HK-2 (cell line): ENCODE results near the gene SPECC1L.

Experiments used
- DNase-seq: peaks from one replicate; pipeline ENCODE4 v3.0.0-alpha.2; 2018; ENCODE audit not compliant: unreplicated experiment

SPECC1L gene

GRCh38 chr22:24363243-24363642 lies 92.6 kb downstream of the SPECC1L start:
- DNase-seq = no peak

- DNase-seq = no peak
These were observed 96.1 kb downstream of the SPECC1L start for GRCh38 chr22:24366701-24367100.

DNA sequence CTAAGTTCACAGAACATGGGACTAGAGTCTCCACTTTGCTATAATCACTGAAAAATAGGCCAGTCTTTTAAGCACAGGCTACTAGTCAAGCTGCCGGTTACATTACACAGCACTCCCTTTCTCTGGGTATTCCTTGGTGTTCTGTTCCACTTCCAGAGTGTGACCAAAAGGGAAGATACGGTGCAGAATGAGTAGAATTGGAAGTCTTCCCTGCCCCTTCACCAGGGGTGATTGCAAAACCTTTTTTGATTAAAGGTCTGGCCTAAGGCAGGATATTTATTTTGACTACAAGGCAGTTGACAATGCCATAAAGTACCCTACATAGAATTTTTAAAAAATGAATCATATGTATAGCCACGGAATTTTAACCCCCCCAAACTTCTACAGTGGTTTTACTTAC lies 97.2 kb downstream of the SPECC1L start:
- DNase-seq = no peak

DNA sequence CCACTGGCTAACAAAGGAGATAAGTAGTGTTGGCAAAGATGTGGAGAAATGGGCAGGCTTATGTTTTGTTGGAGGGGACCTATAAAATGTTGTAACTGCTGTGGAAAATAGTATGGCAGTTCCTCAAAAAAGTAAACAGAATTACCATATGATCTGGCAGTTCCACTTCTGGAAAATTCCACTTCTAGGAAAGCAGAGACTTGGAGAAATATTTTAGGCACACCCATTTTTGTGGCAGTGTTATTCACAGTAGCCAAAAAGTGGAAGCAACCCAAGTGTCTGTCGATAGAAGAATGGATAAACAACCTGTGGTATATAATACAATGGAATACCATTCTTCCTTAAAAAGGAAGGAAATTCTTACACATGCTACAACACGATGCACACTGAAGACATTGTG lies 99.8 kb downstream of the SPECC1L start:
- no peak for DNase-seq

DNA sequence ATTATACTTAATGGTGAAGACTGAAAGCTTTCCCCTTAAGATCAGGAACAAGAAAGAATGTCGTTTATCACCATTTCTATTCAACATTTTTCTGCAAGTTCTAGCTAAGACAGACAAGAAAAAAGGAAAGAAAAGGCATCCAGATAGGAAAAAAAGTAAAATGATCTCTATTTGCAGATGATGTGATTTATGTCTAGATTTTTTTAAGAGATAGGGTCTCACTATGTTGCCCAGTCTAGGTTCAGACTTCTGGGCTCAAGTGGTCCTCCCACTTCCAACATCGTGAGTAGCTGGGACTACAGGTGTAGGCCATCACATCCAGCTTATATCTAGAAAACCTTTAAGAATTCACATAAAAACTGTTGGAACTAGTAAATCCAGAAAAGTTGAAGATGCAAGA lies 105.4 kb downstream of the SPECC1L start:
- no peak for DNase-seq

GRCh38 chr22:24376586-24376985 lies 106.0 kb downstream of the SPECC1L start:
- no peak for DNase-seq

- no peak for DNase-seq
These were observed 108.9 kb downstream of the SPECC1L start for GRCh38 chr22:24379536-24379935.

DNA sequence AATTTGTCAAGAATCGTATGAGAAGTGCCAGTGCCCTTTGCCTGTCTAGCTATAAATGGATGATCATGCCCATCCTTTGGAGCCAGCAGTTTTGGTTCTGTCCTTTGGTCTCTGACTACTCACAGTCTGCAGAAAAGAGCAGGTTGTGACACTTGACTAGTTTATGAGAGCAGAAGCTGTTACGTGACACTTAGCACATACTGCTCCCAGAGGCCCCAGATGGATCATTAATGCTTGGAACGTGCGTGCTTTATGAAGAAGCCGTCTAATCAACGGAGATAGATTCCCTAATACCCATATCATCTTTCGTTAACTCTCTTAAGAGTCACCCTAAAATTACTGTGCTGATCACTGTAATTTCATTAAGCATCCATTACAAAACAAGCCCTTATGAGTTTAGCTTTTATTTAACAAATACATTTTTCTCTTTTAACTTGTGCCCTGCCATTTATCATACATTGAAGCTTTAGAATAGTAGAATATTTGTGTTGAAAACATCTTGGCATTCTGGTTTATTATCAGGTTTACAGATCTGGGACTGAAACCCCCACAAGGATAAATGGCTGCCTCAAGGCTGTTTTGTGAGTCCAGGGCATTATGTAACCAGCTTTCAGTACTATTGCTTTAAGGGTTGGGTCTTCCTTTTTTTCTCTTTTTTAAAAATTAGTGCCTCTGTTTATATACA lies 109.7 kb downstream of the SPECC1L start:
- no peak for DNase-seq

DNA sequence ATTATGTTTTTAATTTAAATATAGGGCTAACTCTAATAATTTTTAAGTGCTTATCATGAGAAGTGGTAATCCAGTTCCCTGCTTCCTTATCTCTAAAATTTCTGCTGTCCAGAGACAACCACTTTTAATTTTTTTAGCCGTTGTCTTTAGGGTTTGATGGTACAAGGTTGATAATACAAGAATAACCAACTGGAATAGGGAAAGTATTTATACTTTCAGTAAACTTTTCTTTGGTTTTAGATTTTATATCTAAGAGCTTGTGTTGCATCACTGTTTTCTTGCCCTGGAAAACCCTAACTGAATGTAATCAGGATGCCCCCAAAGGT lies 110.2 kb downstream of the SPECC1L start:
- DNase-seq = no peak

- no peak for DNase-seq
These were observed 112.4 kb downstream of the SPECC1L start for GRCh38 chr22:24383061-24383460.

GRCh38 chr22:24384131-24384530 lies 113.5 kb downstream of the SPECC1L start:
- DNase-seq = no peak

DNA sequence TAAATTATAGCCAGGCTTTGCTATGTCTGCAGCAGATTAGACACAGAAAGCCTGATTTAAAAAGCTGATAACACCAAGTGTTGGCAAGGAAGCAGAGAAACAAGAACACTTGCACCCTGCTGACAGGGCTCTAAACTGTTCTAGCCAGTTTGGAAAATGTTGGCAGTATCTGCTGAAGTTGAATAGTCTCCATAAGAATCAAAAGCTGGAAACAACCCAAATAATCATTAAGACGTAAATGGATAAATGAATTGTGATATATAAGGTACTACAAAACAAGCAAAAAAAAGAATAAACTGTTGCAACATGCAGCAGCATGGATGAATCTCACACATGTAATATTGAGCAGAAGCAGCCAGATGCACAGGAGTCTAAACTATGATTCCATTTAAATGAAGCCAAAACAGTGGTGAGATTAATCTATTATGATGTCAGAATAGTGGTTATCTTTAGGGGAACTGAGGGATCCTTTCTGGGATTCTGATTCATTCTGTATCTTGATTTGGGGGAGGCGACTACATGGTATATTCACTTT lies 116.4 kb downstream of the SPECC1L start:
- no peak for DNase-seq

DNA sequence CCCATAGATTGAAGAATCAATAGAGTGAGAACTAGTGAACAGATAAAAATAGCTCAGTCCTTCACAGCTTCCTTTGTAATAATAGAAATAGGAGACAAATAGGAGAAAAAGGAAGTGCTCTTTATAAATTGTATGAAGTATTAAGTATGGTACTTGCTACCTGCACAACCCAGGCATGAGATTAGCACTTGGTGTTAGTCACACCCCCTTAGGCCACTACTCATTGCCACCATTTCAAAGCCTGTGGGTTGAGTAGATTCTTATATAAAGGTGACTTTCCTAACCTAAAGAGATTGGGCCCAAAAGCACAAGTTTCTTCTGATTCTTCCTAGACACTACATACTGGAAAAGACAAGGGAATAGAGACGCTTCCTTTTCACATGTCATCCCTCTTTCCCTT lies 119.0 kb downstream of the SPECC1L start:
- no peak for DNase-seq

- DNase-seq = no peak
These were observed 119.5 kb downstream of the SPECC1L start for GRCh38 chr22:24390156-24390555.

GRCh38 chr22:24390576-24390975 lies 119.9 kb downstream of the SPECC1L start:
- no peak for DNase-seq

DNA sequence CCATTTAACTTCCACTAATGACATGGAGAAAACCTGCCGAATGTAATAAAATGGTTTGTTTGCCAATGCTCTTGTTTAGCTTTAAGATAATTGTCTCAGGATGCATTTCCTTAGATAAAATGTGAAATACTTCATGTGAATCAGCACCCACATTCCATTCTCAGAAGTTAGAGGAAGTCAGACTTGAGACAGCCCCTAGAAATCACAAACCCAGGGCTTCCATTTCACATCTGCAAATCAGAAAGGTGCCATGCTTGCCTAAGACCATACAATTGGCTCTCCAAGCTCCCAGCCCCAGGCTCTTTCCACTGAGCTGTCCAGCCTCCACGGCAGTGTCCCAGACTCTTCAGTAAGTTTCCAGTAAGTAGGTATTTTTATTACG lies 121.2 kb downstream of the SPECC1L start:
- no peak for DNase-seq

DNA sequence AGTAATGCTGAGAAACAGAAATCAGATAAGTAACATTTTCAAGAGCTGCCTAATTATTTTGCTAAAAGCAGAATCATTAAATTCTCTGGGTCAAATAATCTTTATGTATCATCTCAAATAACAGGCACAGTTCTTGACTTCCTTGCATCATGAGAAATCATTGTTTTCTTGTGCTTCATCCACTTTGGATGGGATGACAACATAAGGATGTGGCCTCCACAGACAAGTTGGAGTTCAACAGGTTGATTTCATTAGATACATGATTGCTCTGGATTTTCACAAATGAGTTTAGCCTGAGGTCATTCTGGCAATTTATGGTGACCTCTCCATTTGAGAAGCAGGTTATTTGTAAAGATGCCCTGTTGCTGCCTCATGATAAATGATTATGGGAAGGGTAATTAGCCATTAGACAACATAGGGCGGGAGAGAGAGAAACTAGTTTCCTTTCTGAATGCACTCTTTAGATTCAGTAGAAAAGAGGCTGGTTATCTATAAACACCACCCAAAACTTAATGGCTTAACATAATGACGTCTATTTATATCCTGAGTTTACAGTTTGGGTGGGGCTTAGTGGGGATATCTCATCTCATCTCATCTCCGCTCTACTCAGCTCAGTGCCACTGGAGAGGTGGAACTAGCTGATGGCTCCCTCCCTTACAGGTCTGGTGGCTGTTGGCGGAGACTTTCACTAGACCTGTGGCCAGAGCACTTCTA lies 121.7 kb downstream of the SPECC1L start:
- no peak for DNase-seq

DNA sequence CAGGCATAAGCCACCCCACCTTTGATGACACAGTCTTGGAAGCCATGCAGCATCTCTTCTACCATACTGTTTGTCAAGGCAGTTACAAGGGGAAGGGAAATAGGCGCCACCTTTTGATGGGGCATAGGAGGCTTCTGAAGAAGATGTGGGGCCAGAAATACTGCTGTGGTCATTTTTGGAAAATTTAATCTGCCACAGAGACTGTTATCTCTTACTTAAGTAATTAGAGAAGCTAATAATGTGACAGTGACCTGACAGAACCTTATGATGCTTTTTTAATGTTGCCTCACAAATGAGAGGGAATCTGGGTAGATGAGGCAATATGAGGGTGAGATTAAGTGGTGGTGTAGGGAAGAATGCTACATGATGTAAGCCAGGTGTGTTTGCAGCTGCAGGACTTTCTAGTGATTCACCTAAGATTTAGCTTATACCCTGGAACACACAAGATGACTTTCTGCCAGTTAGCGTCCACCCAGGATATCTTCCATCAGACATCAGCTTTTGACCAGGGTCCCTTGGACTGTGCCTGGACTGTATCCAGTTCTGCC lies 122.5 kb downstream of the SPECC1L start:
- no peak for DNase-seq

DNA sequence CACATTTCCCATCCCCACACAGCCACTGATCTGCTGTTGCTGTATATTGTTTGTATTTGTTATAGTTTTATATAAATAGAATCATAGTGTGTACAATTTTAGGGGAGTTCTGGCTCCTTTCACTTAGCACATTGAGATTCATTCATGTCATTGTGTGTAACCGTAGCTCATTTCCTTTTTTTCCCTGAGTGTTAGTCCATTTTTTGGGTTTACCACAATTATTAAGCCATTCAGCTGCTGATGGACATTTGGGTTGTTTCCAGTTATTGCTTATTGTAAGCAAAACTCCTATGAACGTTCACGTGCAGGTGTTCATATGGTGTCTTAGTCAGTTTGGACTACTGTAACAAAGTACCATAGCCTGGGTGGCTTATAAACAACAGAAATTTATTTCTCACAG lies 123.2 kb downstream of the SPECC1L start:
- DNase-seq = no peak

GRCh38 chr22:24394254-24394653 lies 123.6 kb downstream of the SPECC1L start:
- no peak for DNase-seq

DNA sequence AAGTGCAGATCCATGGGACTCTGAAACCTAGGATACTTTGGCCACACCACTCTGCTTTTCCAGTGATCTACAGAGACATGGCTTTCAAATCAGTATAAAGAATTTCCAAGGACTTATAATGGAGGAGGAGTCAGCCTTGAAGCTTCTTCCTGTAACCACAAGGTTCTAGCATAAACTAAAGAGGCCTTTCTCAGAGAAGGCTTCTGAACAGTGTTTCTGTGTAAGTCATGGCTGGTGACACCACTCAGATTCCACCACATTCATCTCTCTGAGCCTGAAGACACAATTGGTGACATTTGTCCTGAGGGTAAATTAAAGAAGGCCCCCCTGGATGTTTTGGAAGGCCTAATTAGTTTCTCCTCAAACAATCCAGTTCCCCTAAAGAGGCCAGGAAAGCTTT lies 127.8 kb downstream of the SPECC1L start:
- DNase-seq = no peak

GRCh38 chr22:24400034-24400725 lies 129.5 kb downstream of the SPECC1L start:
- no peak for DNase-seq
